ENCODE data around the gene NEDD4L.
"Not testable (repeated sequence)": the region's sequence is repeated elsewhere in the genome, so short reads cannot be mapped to it uniquely, and the experiment has no call there.

NEDD4L gene

GRCh38 chr18:58157237-58157636 lies 113.2 kb downstream of the NEDD4L start:
- DNase-seq (ENCODE audit: low spot score), result no peak

DNA sequence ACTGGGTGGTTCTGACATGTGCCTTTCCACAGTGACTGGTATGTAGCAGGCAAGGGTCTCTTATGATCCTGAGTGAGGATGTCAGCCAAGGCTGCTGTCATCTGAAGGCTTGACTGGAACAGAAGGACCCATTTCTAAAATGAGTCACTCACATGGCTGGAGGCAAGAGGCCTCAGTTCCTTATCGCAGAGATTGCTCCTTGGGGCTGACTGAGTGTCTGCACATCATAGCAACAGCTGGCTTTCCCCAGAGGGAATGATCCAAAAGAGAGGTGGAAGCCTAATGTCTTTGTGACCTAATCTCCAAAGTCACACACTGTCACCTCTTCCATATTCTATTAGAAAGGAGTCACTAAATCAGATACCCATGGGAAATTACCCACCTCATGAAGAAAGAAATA lies 114.0 kb downstream of the NEDD4L start:
- DNase-seq (ENCODE audit: low spot score), result no peak

DNA sequence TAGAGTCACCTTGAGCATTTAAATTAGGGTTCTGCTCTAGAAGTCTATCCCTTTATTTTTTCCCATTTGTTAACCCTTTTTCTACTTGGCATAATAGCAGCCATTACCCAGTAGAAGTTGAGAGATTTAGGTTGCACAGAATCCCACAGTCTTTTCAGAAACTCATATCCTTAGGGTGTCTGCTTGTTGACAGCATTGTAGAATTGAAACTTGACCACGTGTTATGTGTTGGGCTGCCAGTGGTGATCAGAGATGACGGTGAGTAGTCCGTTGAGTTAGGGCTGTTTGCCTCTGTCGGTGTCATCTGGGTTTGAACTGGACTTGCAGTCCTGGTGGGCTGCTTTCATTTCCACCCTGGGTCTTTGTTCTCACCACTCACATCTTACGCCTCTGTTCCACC lies 114.4 kb downstream of the NEDD4L start:
- no peak for DNase-seq (ENCODE audit: low spot score)

DNA sequence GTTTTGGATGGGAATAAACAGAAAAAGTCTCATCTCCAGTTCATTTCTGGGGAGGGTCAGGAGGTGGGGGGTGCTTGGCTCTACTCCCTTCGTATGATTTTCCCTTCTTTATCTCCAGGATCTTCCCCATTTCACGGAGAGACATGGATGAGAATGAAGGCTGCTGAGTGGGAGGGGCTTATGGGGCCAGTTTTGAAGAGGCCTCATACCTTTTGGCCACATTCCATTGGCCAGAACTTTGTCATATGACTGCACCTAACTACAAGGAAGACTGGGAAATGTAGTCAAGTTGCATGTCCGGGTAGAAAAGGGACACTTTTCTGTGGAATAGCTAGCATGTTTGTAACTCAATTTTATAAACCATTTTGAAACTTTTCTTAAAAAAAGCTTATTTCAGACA lies 117.6 kb downstream of the NEDD4L start:
- DNase-seq (ENCODE audit: low spot score), result no peak

GRCh38 chr18:58162127-58162526 lies 118.1 kb downstream of the NEDD4L start:
- DNase-seq (ENCODE audit: low spot score), result no peak

DNA sequence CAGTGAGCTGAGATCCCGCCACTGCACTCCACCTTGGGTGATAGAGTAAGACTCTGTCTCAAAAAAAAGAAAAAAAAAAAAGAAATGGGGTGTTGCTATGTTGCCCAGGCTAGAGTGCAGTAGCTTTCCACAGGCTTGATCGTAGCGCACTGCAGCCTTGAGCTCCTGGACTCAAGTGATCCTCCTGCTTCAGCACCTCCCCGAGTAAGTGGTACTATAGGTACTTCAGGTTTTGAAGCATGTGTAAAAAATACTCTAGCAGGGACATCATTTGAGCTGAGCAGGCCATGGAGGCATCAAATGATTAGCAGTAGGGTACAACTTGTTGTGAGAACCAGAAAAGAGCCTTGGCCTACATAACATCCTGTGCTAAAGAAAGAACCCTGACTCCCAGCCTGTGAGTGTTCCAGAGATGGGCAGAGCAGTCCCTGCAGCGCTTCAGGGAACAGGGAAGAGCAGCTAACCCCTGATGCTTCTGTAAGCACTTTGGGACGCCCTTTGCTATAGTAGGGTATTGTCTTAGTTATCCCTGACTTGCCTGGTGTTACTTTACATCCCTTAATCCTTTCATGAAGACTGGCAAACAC lies 119.1 kb downstream of the NEDD4L start:
- no peak for DNase-seq (ENCODE audit: low spot score)

DNA sequence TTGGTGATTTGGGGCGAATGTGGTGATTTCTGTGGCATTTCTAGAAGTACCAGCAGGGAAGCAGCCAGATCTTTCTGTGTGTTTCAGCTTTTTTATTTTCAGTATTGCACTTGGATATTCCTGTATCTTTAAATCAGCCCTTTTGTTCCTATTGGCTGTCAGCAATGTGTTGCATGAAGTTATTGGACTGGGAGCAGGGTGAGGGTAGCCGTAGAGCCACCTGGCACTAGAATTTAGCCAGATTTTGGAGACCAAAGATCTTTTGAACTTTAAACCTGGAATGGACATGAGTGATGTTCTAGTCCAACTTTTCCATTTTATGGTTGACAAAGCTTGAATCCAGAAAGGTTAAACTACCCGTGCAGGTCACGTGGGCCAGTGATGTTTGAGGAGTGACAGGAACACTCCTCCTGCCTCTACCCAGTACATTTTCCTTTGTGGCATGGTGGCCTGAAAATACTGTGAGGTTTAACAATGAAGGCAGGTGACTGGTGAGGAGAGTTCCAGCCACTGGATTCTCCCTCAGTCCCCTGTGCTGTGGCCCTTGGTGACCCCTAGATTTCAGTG lies 122.3 kb downstream of the NEDD4L start:
- DNase-seq (ENCODE audit: low spot score), result no peak

DNA sequence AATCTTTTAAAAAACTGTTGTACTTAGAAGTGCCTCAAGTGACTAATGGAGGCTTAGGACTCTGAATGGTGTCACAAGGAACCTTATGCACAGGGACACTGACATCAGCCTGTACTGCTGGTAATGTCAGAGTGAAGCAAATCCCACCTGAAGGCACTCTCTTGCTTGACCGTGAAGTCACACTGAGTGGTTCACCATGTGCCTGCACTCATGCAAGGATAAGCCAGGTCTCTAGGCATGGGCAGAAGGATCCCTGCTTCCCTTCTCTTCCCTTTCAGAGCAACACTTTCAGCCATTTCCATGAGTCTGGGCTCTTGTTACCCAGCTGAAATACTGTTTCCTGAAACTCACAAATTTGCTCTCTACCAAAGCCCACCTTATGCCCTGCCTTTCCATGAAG lies 123.0 kb downstream of the NEDD4L start:
- DNase-seq (ENCODE audit: low spot score), result no peak

DNA sequence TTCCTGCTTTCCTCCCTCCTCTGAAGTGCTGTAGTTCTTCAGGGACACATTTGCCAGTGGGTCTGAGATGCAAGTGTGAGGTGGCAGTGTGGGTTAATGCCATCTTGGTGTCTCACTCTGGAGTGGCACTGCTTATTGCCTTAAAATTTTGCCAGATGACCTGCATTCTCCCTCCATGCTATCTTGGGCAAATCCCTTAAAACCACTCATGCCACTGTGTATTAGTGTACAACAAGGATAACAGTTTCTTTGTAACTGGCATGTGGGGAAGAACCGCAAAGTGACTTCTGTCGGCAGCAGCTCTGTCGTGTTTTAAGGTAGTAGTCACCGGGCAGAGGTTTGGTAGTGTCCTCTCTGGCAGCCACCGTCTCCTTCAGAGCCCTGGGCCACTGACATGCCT lies 124.2 kb downstream of the NEDD4L start:
- DNase-seq (ENCODE audit: low spot score), result no peak

DNA sequence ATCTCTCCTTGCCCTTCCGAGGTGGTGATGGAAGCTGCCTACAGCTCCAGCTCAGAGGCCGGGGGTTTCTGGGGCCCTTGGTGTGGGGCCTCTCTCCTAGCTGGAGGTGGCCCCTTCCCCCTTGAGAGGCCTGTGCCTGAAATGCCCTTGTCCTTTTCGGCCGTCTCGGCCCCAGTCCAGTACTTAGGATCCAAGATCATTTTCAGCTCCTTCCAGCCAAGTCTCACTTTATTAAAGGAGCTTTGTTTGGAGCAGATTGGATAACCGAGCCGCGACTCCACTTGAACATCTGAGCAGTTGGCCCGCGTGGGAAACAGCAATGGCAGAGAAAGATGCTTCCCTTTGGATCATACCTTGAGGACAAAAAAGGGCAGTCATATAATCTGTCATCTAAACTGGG lies 125.0 kb downstream of the NEDD4L start:
- DNase-seq (ENCODE audit: low spot score), result no peak

DNA sequence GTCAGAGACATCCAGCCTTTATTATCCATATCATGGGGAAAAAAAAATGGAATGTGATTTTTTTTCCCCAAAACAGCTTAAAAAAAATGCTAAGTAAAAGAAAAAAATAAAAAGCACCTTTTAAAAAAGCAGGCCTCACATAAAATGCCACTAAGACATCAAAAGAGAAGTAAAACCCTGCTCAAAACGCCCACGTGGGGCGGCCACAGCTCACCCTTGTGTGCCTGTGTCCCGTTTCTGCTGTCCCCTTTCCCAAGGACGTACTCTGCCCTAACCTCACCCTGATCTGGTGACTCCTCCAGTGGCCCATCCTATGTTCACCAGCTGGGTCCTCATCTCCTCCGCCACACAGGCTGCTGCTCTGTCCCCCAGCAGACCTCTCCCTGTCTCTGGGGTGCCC lies 125.4 kb downstream of the NEDD4L start:
- DNase-seq (ENCODE audit: low spot score), result no peak

GRCh38 chr18:58170036-58170435 lies 126.0 kb downstream of the NEDD4L start:
- DNase-seq (ENCODE audit: low spot score), result not testable (repeated sequence)

GRCh38 chr18:58172031-58172430 lies 128.0 kb downstream of the NEDD4L start:
- DNase-seq (ENCODE audit: low spot score), result no peak

- no peak for DNase-seq (ENCODE audit: low spot score)
Measured at GRCh38 chr18:58174285-58174684, 130.3 kb downstream of the NEDD4L start.

- no peak for DNase-seq (ENCODE audit: low spot score)
Measured at GRCh38 chr18:58175122-58175785, 131.2 kb downstream of the NEDD4L start.

- no peak for DNase-seq (ENCODE audit: low spot score)
Measured at GRCh38 chr18:58175786-58176176, 131.8 kb downstream of the NEDD4L start.

DNA sequence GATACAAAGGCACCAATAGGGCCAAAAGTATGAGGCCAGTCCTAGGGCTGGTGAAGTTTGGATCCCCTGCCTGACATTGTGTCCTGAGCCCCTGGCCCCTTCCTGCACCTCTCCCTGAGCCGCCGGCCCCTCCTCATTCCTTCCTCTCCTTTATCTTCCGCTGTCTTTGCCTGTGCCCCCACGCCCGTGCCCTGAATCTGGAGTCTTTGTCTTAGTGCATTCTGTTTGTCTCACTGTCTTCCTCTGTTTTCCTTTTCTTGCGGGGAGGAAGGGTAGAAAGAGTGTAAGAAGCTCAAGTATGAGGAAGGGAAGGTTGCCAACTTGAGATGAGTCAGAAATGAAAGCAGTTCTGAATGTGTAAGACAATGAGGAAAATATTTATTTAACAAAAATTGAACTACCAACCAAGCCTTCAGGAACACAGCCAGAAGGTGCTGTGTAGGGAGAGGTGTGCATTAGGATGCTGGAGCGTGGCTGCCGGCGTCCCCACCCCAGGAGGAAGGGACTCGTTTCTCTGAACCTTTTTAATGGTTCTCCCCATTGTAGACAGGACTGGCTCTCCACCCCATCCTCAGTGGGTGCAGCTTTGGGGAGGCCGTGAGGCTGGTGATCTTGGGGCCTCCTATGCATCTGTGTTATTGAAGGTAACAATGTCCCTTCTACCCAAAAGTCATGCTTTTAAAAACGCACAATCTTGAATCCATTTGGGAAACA lies 133.1 kb downstream of the NEDD4L start:
- DNase-seq (ENCODE audit: low spot score), result no peak

DNA sequence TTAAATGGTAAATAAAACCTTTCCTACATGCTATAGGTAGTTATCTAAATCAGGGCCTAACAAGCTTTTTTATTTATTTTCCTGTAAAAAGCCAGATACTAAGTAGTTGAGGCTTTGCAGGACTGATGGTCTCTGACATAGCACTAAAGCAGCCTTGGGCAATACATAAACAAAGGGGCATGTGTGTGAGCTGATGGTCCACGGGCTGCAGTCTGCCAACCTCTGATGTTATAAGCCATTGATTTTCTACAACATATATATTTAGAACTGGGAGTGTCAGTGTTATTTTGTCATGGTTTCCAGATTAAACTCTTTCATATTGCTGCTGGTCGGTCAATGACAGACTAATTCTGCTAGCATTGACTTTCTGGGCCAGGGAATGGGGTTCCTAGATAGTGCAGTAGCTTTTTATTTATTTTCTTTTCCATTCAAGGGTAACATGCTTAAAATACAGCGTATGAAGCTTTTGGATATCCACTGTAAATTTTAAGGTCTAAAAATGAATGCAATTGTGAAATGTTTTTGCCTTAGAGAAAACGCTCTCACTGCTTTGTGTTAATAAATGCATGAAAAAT lies 134.0 kb downstream of the NEDD4L start:
- DNase-seq (ENCODE audit: low spot score), result no peak

- DNase-seq (ENCODE audit: low spot score), result no peak
Measured at GRCh38 chr18:58178511-58178910, 134.5 kb downstream of the NEDD4L start.

GRCh38 chr18:58180172-58180571 lies 136.1 kb downstream of the NEDD4L start:
- no peak for DNase-seq (ENCODE audit: low spot score)

GRCh38 chr18:58180738-58181353 lies 136.8 kb downstream of the NEDD4L start:
- DNase-seq (ENCODE audit: low spot score), result peak; percentile 83

DNA sequence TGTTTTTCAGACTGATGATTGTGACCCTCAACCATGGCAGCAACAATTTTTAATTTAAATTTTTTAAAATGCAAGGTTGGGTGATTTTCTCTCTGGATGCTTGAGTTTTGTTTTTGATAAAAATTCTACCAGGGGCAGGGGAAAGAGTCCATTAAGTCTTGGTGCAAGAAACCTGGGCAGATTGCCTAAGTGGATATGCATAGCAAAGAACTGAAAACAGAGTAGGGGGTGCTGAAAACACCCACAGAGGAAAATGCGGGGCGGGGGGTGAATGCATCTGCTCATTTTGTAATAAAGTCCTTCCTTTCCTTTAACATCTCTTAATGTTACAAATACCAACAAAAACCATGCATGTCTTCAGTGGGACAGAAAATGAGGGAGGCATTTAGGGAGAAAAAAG lies 138.0 kb downstream of the NEDD4L start:
- no peak for DNase-seq (ENCODE audit: low spot score)

Data from hematopoietic multipotent progenitor cell treated with erythropoietin and hydrocortisone succinate and interleukin-3 and kit ligand, for 17 days (in vitro differentiated cells).